HepG2 (cell line): Measurements from ENCODE around the gene SPATA25. TPM values are rescaled to one million over a fixed set of nuclear protein-coding genes. Genes with fewer than 3 reads are reported as not detected.

Experiments
- ATAC-seq: fragments of 200-7000 bp; cut with Tn5 transposase; 3 replicates; pipeline ENCODE4 v1.9.1; 2020; ENCODE audit warnings: mild to moderate bottlenecking, moderate library complexity
- BruUV-seq: library from RNA; stranded (reverse); fragments of 400-500 nt; replicated peaks from 2 replicates; lab custom pipeline; 2021; lab: Mats Ljungman, UMichigan
- CTCF ChIA-PET: fragments of 300-600 bp; formaldehyde crosslinking; extraction: SDS; loops from one replicate; lab custom pipeline; 2021; ENCODE audit warnings: low total read pairs, inconsistent platforms, low intra/inter-chr PET ratio; lab: Yijun Ruan, JAX
- POLR2A ChIA-PET: fragments of 350-600 bp; sonication (Branson Sonifier 250); formaldehyde crosslinking; loops from one replicate; lab custom pipeline; 2020; ENCODE audit warnings: antibody characterized with exemption, inconsistent platforms; lab: Yijun Ruan, JAX
- DNase-seq: peaks from one replicate; pipeline ENCODE4 v3.0.0-alpha.2; 2015; ENCODE audit warnings: low spot score
- FAIRE-seq: peaks from 3 replicates; lab custom pipeline; 2011; peaks lifted over from hg19 to GRCh38; lab: Jason Lieb, UNC
- H2AFZ ChIP-seq: one replicate; pipeline ENCODE4 v1.6.1; 2011; ENCODE audit warnings: low read length, inconsistent platforms
- H3K27ac ChIP-seq: fragments of 300-600 bp; 3 replicates; pipeline ENCODE4 v1.8.0; 2011; ENCODE audit warnings: mixed run types, mild to moderate bottlenecking, mixed read lengths, low read length, inconsistent platforms; ENCODE audit not compliant: insufficient read depth; ENCODE audit errors: extremely low read length
- H3K27me3 ChIP-seq, 2 experiments: fragments of 200-600 bp in 1 of 2; 2 replicates in 1 of 2; 3 replicates in 1 of 2; pipeline versions ENCODE4 v1.6.0 to v1.8.0; 2011; ENCODE audit warnings: low read length in 2 of 2, mild to moderate bottlenecking in 2 of 2, moderate library complexity in 2 of 2, inconsistent platforms in 1 of 2; ENCODE audit not compliant: insufficient read depth in 2 of 2, control insufficient read depth in 1 of 2
- H3K36me3 ChIP-seq, 2 experiments: fragments of 200-600 bp in 1 of 2; replicated peaks in 1 of 2; 2 replicates in 1 of 2; 3 replicates in 1 of 2; pipeline versions ENCODE4 v1.5.1 to v1.8.0; 2011; ENCODE audit warnings: low read length in 2 of 2, inconsistent platforms in 1 of 2; ENCODE audit not compliant: insufficient read depth in 2 of 2, control insufficient read depth in 1 of 2
- H3K4me1 ChIP-seq: 2 replicates; pipeline ENCODE4 v1.5.1; 2012; ENCODE audit warnings: low read length, inconsistent platforms; ENCODE audit not compliant: insufficient read depth
- H3K4me2 ChIP-seq: 2 replicates; pipeline ENCODE4 v1.6.0; 2011; ENCODE audit warnings: low read depth, low read length, inconsistent platforms
- H3K4me3 ChIP-seq, 3 experiments: fragments of 200-600 bp in 1 of 3; sonication (generic), shearing (Covaris generic) in 1 of 3; replicated peaks in 1 of 3; 2 replicates each; pipeline ENCODE4 v1.5.1; 2011 to 2016; ENCODE audit warnings: low read length in 3 of 3, inconsistent platforms in 2 of 3, low read depth in 2 of 3, mild to moderate bottlenecking in 2 of 3, control low read depth in 1 of 3, mixed read lengths in 1 of 3; ENCODE audit not compliant: insufficient read depth in 1 of 3
- H3K79me2 ChIP-seq: one replicate; pipeline ENCODE4 v1.6.1; 2011; ENCODE audit warnings: low read length, inconsistent platforms; ENCODE audit not compliant: insufficient read depth
- H3K9ac ChIP-seq: 2 replicates; pipeline ENCODE4 v1.6.0; 2011; ENCODE audit warnings: mild to moderate bottlenecking, low read depth, low read length, inconsistent platforms; ENCODE audit not compliant: insufficient read depth
- H3K9me3 ChIP-seq: 2 replicates; pipeline ENCODE4 v1.5.1; 2012; ENCODE audit warnings: mild to moderate bottlenecking, low read length
- H4K20me1 ChIP-seq: 2 replicates; pipeline ENCODE4 v1.6.0; 2011; ENCODE audit warnings: inconsistent platforms, mild to moderate bottlenecking, low read length, moderate library complexity; ENCODE audit not compliant: insufficient read depth
- AGO1 ChIP-seq: fragments of 200-400 bp; formaldehyde crosslinking; IDR thresholded peaks from 2 replicates; pipeline ENCODE4 v1.6.1; 2017; ENCODE audit warnings: mild to moderate bottlenecking, low read depth, low read length, moderate library complexity; ENCODE audit not compliant: poor library complexity, severe bottlenecking
- RBFOX2 ChIP-seq: fragments of 200-400 bp; formaldehyde crosslinking; IDR thresholded peaks from 2 replicates; pipeline ENCODE4 v1.6.1; 2017; ENCODE audit warnings: low read depth, mild to moderate bottlenecking, low read length
- SETDB1 ChIP-seq: sonication (generic); formaldehyde crosslinking; IDR thresholded peaks from 2 replicates; pipeline ENCODE4 v1.5.1; 2020; ENCODE audit warnings: missing genetic modification reagents, mild to moderate bottlenecking, borderline replicate concordance
- SMYD3 ChIP-seq: sonication (generic); formaldehyde crosslinking; IDR thresholded peaks from 2 replicates; pipeline ENCODE4 v1.8.1; 2023; ENCODE audit warnings: mild to moderate bottlenecking, missing genetic modification reagents
- SNAI1 ChIP-seq: sonication (generic); formaldehyde crosslinking; IDR thresholded peaks from 2 replicates; pipeline ENCODE4 v1.5.0; 2020; ENCODE audit warnings: mild to moderate bottlenecking, missing genetic modification reagents, borderline replicate concordance
- TGIF2 ChIP-seq: IDR thresholded peaks from 2 replicates; pipeline ENCODE4 v1.6.1; 2016; ENCODE audit warnings: control low read depth, missing compliant biosample characterization
- THAP11 ChIP-seq: IDR thresholded peaks from 2 replicates; pipeline ENCODE4 v1.6.1; 2016; ENCODE audit warnings: missing biosample characterization, missing genetic modification reagents
- ZNF563 ChIP-seq: sonication (generic); formaldehyde crosslinking; IDR thresholded peaks from 2 replicates; pipeline ENCODE4 v1.8.0; 2022; ENCODE audit warnings: mild to moderate bottlenecking, moderate library complexity, missing genetic modification reagents
- ZNF652 ChIP-seq: IDR thresholded peaks from 2 replicates; pipeline ENCODE4 v1.6.1; 2016; ENCODE audit warnings: low read depth, borderline replicate concordance
- ZNF768 ChIP-seq: sonication (generic); formaldehyde crosslinking; IDR thresholded peaks from 2 replicates; pipeline ENCODE4 v1.4.0; 2020; ENCODE audit warnings: missing genetic modification reagents
- WGBS: methylation state at CpG from one replicate; pipeline ENCODE4 v1.1.6; 2017; ENCODE audit warnings: low lambda C conversion rate; 5-methylcytosine and 5-hydroxymethylcytosine counted together
- in situ Hi-C: cut with HindIII; loops from 2 replicates; pipeline ENCODE4 v1.10.0; 2017; ENCODE audit warnings: low pct_unique_long_range_greater_than_20kb; ENCODE audit not compliant: extremely low pct_ligation_motif_present
- intact Hi-C: fragments of 100-400 bp; cut with micrococcal nuclease; formaldehyde crosslinking; loops from one replicate; pipeline ENCODE4 v1.10.0; 2022; ENCODE audit not compliant: unreplicated experiment
- polyA plus RNA-seq, 8 experiments: library from polyadenylated mRNA; depleted of rRNA in 3 of 8; stranded (reverse) in 7 of 8; unstranded in 1 of 8; fragments of >200 nt; fragmentation: Illumina TruSeq in 4 of 8; extraction: Trizol in 4 of 8; gene quantifications; 2 replicates each; pipeline versions ENCODE4 v1.2.1 to v1.2.3, GENCODE V29; 2011 to 2016; ENCODE audit warnings: low read depth in 4 of 8, missing spikeins in 1 of 8, mixed read lengths in 1 of 8; ENCODE audit not compliant: insufficient read depth in 1 of 8
- total RNA-seq, 5 experiments: library from RNA; depleted of rRNA; stranded (reverse); fragments of >200 nt; fragmentation: Illumina TruSeq; extraction: Trizol; gene quantifications; 2 replicates each; pipeline ENCODE4 v1.2.3, GENCODE V29; 2016; ENCODE audit warnings: low read depth in 1 of 5
- TF ChIP-seq, protein P1 (sequence below): sonication (generic); formaldehyde crosslinking; IDR thresholded peaks from 2 replicates; pipeline ENCODE4 v1.4.0; 2020; ENCODE audit warnings: missing genetic modification reagents
- TF ChIP-seq, protein P2 (sequence below): sonication (generic); formaldehyde crosslinking; IDR thresholded peaks from 2 replicates; pipeline ENCODE4 v1.4.0; 2020; ENCODE audit warnings: mild to moderate bottlenecking, missing genetic modification reagents
- TF ChIP-seq, protein P3 (sequence below): sonication (generic); formaldehyde crosslinking; IDR thresholded peaks from 2 replicates; pipeline ENCODE4 v1.4.0; 2020; ENCODE audit warnings: mild to moderate bottlenecking, missing genetic modification reagents, borderline replicate concordance
- TF ChIP-seq, protein P4 (sequence below): IDR thresholded peaks from 2 replicates; pipeline ENCODE4 v1.6.1; 2016
- TF ChIP-seq, protein P5 (sequence below): IDR thresholded peaks from 2 replicates; pipeline ENCODE4 v1.6.1; 2016; ENCODE audit warnings: control low read depth
- TF ChIP-seq, protein P6 (sequence below): sonication (generic); formaldehyde crosslinking; IDR thresholded peaks from 2 replicates; pipeline ENCODE4 v1.8.0; 2023; ENCODE audit warnings: mild to moderate bottlenecking, missing genetic modification reagents

Gene SPATA25
- total and polyA plus RNA-seq, 2 of the 13 experiments (the other 11 are each of a cell fraction or from before 2014, with no cell fraction given), result 4.8 to 7.6 TPM

DNA sequence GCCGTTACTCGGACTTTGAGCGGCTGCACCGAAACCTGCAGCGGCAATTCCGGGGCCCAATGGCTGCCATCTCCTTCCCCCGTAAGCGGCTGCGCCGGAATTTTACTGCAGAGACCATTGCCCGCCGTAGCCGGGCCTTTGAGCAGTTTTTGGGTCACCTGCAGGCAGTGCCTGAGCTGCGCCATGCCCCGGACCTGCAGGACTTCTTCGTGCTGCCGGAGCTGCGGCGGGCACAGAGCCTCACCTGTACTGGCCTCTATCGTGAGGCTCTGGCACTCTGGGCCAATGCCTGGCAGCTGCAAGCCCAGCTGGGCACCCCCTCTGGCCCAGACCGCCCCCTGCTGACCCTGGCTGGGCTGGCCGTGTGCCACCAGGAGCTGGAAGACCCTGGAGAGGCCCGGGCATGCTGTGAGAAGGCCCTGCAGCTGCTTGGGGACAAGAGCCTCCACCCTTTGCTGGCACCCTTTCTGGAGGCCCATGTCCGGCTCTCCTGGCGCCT, 46.7 kb downstream of the SPATA25 start:
- Histone ChIP-seq H3K9me3 (no peaks in the 10 kb centered on the region), H3K4me2 (no peak overlapping the region), H3K4me1 (peaks cover 10% of the 10 kb centered on the region), H3K9ac (no peak overlapping the region), H3K79me2 (no peaks in the 10 kb centered on the region), H3K27ac (no peak overlapping the region), H3K27me3 (no peaks in the 10 kb centered on the region), H2AFZ (no peak overlapping the region), H4K20me1 (no peaks in the 10 kb centered on the region), H3K4me3 (no peak overlapping the region), H3K36me3 (peaks cover 18 to 42% of the 10 kb centered on the region in 2 experiments)
- DNase-seq, result no peak
- ATAC-seq, result peak; percentile 11; the same call in 2 of the 3 replicates
- in situ Hi-C loops, result no loop called here
- CTCF ChIA-PET, result no interaction called here
- WGBS, result 97% methylated on average over 16 of the region's 25 CpGs
- intact Hi-C loops, result no loop called here
- POLR2A ChIA-PET, result interaction anchor here (0.9 to 2.7 kb wide), 10 partner anchors 7 to 129 kb away, joined by 3 to 12 read pairs (median 5); partner anchors contain the start of genes ACOT8, SNX21, ZSWIM1 and ZSWIM3
- BruUV-seq, result no TSS peak
- FAIRE-seq, result no peak
- peak; percentile 23; the same call in 1 of the 2 replicates for TF ChIP-seq ZNF768 (CRISPR knock-in tag)
- TF ChIP-seq, protein P1, sequence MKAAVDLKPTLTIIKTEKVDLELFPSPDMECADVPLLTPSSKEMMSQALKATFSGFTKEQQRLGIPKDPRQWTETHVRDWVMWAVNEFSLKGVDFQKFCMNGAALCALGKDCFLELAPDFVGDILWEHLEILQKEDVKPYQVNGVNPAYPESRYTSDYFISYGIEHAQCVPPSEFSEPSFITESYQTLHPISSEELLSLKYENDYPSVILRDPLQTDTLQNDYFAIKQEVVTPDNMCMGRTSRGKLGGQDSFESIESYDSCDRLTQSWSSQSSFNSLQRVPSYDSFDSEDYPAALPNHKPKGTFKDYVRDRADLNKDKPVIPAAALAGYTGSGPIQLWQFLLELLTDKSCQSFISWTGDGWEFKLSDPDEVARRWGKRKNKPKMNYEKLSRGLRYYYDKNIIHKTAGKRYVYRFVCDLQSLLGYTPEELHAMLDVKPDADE (CRISPR knock-in tag), result no peak
- TF ChIP-seq, protein P2, sequence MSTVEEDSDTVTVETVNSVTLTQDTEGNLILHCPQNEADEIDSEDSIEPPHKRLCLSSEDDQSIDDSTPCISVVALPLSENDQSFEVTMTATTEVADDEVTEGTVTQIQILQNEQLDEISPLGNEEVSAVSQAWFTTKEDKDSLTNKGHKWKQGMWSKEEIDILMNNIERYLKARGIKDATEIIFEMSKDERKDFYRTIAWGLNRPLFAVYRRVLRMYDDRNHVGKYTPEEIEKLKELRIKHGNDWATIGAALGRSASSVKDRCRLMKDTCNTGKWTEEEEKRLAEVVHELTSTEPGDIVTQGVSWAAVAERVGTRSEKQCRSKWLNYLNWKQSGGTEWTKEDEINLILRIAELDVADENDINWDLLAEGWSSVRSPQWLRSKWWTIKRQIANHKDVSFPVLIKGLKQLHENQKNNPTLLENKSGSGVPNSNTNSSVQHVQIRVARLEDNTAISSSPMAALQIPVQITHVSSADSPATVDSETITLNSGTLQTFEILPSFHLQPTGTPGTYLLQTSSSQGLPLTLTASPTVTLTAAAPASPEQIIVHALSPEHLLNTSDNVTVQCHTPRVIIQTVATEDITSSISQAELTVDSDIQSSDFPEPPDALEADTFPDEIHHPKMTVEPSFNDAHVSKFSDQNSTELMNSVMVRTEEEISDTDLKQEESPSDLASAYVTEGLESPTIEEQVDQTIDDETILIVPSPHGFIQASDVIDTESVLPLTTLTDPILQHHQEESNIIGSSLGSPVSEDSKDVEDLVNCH (CRISPR knock-in tag), result no peak
- TF ChIP-seq, protein P3, sequence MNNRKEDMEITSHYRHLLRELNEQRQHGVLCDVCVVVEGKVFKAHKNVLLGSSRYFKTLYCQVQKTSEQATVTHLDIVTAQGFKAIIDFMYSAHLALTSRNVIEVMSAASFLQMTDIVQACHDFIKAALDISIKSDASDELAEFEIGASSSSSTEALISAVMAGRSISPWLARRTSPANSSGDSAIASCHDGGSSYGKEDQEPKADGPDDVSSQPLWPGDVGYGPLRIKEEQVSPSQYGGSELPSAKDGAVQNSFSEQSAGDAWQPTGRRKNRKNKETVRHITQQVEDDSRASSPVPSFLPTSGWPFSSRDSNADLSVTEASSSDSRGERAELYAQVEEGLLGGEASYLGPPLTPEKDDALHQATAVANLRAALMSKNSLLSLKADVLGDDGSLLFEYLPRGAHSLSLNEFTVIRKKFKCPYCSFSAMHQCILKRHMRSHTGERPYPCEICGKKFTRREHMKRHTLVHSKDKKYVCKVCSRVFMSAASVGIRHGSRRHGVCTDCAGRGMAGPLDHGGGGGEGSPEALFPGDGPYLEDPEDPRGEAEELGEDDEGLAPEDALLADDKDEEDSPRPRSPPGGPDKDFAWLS (CRISPR knock-in tag), result no peak
- TF ChIP-seq ZNF563 (CRISPR knock-in tag), result no peak
- TF ChIP-seq TGIF2 (CRISPR knock-in tag), result no peak
- no peak for TF ChIP-seq ZNF652 (CRISPR knock-in tag)
- TF ChIP-seq, protein P4, sequence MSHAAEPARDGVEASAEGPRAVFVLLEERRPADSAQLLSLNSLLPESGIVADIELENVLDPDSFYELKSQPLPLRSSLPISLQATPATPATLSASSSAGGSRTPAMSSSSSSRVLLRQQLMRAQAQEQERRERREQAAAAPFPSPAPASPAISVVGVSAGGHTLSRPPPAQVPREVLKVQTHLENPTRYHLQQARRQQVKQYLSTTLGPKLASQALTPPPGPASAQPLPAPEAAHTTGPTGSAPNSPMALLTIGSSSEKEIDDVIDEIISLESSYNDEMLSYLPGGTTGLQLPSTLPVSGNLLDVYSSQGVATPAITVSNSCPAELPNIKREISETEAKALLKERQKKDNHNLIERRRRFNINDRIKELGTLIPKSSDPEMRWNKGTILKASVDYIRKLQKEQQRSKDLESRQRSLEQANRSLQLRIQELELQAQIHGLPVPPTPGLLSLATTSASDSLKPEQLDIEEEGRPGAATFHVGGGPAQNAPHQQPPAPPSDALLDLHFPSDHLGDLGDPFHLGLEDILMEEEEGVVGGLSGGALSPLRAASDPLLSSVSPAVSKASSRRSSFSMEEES, result no peak
- TF ChIP-seq SNAI1, result no peak
- TF ChIP-seq, protein P5, sequence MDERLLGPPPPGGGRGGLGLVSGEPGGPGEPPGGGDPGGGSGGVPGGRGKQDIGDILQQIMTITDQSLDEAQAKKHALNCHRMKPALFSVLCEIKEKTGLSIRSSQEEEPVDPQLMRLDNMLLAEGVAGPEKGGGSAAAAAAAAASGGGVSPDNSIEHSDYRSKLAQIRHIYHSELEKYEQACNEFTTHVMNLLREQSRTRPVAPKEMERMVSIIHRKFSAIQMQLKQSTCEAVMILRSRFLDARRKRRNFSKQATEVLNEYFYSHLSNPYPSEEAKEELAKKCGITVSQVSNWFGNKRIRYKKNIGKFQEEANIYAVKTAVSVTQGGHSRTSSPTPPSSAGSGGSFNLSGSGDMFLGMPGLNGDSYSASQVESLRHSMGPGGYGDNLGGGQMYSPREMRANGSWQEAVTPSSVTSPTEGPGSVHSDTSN, result no peak
- TF ChIP-seq, protein P6, sequence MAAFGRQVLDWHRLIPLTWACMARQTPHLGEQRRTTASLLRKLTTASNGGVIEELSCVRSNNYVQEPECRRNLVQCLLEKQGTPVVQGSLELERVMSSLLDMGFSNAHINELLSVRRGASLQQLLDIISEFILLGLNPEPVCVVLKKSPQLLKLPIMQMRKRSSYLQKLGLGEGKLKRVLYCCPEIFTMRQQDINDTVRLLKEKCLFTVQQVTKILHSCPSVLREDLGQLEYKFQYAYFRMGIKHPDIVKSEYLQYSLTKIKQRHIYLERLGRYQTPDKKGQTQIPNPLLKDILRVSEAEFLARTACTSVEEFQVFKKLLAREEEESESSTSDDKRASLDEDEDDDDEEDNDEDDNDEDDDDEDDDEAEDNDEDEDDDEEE (CRISPR knock-in tag), result no peak
- no peak for TF ChIP-seq THAP11 (CRISPR knock-in tag)
- no peak for TF ChIP-seq AGO1
- TF ChIP-seq SMYD3 (CRISPR knock-in tag), result no peak
- peak; percentile 63 for TF ChIP-seq RBFOX2
- no peak for TF ChIP-seq SETDB1 (CRISPR knock-in tag)
